OCI-LY3 (cell line): ENCODE measurements around the gene FLG.

Source experiments
- EZH2phosphoT487 ChIP-seq: fragments of 200-600 bp; shearing (Covaris generic); IDR thresholded peaks from 2 replicates; pipeline ENCODE4 v1.6.1; 2018; ENCODE audit warnings: antibody characterized with exemption, mixed run types, low read depth
- TF ChIP-seq, protein P1 (sequence below): fragments of 200-600, 300-600 bp; sonication (generic); IDR thresholded peaks from 2 replicates; pipeline ENCODE4 v1.5.1; 2014; ENCODE audit warnings: antibody characterized with exemption, low read length, low read depth

DNA sequence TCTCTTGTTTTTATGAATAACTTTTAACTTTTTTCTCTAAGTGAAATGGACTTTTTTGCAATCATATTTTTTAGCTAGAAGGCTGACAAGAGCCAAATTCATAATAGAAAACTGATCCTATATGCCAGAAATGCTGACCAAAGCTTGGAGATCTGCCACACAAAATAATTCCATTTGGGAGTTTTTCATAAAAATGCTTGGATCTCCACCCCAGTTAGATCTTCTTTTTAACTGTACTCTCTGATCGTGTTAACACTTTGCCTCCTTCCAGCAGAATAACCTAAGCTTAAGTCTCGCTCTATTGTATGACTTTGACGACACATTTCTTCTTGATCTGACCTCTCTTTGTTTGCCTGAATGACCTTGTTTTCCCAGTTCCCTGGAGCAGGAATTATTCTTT is 18.0 kb upstream of the FLG start:
- TF ChIP-seq, protein P1, sequence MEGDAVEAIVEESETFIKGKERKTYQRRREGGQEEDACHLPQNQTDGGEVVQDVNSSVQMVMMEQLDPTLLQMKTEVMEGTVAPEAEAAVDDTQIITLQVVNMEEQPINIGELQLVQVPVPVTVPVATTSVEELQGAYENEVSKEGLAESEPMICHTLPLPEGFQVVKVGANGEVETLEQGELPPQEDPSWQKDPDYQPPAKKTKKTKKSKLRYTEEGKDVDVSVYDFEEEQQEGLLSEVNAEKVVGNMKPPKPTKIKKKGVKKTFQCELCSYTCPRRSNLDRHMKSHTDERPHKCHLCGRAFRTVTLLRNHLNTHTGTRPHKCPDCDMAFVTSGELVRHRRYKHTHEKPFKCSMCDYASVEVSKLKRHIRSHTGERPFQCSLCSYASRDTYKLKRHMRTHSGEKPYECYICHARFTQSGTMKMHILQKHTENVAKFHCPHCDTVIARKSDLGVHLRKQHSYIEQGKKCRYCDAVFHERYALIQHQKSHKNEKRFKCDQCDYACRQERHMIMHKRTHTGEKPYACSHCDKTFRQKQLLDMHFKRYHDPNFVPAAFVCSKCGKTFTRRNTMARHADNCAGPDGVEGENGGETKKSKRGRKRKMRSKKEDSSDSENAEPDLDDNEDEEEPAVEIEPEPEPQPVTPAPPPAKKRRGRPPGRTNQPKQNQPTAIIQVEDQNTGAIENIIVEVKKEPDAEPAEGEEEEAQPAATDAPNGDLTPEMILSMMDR = no peak
- TF ChIP-seq EZH2phosphoT487 = no peak
